HG02885 (cell line): ENCODE results near the gene NPFFR1.
"Not testable (repeated sequence)": the region's sequence is repeated elsewhere in the genome, so short reads cannot be mapped to it uniquely, and the experiment has no call there.

Experiments used
- ATAC-seq: cut with Tn5 transposase; IDR thresholded peaks from one replicate; pipeline ENCODE4 v1.9.1; 2021; ENCODE audit warnings: mild to moderate bottlenecking; ENCODE audit not compliant: unreplicated experiment, poor library complexity

Gene NPFFR1

GRCh38 chr10:70260259-70260658 lies 23.5 kb downstream of the NPFFR1 start:
- ATAC-seq = no peak

DNA sequence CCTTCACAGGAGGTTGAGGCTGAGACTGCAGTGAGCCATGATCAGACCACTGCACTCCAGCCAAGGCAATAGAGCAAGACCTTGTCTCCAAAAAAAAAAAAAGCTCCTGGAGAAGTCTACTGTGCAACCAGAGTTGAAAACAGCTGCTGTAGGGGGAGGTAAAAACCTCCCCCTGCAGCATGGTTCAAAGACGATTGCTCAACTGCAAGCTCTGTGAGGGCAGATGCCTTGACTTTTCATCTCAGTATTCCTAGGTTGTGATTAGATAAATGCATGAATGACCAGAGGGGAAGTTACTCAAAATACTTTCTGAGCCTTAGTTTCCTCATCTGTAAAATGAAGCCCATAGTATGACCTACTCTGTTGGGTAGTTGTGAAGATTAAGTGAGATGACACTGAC lies 25.6 kb downstream of the NPFFR1 start:
- no peak for ATAC-seq

DNA sequence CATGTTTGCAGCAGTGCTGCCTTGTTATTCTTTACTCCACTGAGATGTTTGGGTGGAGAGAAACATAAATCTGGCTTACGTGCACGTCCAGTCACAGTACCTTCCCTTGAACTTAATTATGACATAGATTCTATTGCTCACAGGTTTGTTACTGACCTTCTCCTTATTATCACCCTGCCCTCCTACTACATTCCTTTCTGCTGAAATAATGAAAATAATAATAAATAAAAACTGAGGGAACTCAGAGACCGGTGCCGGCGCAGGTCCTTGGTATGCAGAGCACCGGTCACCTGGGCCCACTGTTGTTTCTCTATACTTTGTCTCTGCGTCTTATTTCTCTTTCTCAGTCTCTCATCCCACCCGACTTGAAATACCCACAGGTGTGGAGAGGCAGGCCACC lies 26.0 kb downstream of the NPFFR1 start:
- not testable (repeated sequence) for ATAC-seq

GRCh38 chr10:70256463-70256862 lies 27.3 kb downstream of the NPFFR1 start:
- ATAC-seq = no peak

- ATAC-seq = no peak
These were observed 28.2 kb downstream of the NPFFR1 start for GRCh38 chr10:70255329-70256299.

GRCh38 chr10:70254778-70255328 lies 29.0 kb downstream of the NPFFR1 start:
- ATAC-seq = no peak

- no peak for ATAC-seq
These were observed 29.7 kb downstream of the NPFFR1 start for GRCh38 chr10:70253878-70254765.

DNA sequence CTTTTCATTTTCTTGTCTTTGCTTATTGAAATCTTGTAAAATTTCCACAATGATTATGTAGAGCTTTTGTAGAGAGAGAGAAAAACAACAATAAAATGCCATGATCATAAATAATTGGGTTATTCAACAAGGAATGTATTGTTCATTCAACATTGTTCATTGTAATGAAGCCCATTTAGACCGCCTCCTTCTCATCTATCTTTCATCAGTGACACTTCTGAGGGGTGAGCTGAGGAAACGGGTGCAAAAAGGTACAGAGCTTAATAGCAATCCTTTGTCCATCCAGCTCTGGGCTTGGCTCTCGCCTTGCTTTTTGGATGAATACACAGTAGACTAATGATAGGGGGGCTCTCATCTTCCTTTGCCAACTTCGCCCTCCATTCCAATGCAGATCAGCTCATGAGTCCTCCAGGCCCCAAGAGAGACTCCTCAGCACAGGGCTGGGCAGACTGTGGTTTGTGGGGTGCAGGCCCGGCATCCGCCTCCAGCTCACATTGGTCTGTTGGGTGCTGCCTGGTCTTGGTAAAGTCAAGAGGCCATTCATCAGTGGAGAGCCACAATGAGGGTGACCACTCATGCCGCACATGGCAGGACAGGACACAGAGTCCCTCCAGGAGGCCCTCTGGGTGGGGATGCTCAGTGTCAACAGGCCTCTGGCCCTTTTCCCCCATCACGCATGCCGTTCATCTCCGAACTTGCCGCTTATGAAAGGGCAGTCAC lies 32.7 kb downstream of the NPFFR1 start:
- ATAC-seq = no peak

DNA sequence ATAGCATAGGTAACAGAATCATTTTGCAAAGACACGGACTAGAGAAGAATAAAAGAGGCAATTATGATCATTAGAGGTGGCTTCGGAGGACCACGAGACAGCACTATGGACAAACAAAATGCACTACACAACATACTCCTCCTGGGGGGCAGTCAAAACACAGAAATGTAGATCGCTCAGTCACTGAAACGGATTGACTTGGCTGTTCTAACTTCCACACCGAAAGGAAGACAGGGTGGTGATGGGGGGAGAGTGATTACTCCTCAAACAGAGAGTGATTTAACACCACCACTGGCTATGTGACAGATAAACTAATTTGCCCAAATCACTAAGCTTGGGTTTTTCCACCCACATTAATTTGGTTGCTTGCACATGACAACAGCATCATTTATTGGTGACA lies 36.4 kb downstream of the NPFFR1 start:
- ATAC-seq = no peak

DNA sequence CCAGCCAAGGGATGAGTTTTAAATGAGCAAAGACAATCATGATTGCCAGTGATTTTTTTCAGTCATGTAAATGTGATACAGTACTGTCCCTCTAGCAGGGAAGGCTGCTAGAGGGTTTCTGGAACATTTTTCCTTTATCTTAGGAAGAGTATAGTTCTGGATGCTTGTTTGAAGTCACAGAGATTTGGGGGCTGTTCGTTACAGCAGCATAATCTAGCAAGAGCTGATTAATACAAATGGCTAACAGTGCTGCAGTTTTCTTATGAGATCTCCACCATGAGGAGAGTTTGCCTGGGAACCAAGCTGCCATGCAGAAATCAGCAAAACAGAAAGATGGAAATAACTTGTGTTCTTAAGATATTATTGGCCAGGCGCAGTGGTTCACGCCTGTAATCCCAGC lies 42.7 kb downstream of the NPFFR1 start:
- ATAC-seq = no peak

DNA sequence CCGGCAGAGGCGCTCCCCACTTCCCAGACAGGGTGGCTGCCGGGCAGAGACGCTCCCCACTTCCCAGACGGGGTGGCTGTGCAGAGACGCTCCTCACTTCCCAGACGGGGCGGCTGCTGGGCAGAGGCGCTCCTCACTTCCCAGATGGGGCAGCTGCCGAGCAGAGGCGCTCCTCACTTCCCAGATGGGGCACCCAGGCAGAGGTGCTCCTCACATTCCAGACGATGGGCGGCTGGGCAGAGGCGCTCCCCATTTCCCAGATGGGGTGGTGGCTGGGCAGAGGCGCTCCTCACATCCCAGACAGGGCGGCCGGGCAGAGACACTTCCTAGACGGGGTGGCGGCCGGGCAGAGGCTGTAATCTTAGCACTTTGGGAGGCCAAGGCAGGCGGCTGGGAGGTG lies 43.8 kb downstream of the NPFFR1 start:
- ATAC-seq = not testable (repeated sequence)

DNA sequence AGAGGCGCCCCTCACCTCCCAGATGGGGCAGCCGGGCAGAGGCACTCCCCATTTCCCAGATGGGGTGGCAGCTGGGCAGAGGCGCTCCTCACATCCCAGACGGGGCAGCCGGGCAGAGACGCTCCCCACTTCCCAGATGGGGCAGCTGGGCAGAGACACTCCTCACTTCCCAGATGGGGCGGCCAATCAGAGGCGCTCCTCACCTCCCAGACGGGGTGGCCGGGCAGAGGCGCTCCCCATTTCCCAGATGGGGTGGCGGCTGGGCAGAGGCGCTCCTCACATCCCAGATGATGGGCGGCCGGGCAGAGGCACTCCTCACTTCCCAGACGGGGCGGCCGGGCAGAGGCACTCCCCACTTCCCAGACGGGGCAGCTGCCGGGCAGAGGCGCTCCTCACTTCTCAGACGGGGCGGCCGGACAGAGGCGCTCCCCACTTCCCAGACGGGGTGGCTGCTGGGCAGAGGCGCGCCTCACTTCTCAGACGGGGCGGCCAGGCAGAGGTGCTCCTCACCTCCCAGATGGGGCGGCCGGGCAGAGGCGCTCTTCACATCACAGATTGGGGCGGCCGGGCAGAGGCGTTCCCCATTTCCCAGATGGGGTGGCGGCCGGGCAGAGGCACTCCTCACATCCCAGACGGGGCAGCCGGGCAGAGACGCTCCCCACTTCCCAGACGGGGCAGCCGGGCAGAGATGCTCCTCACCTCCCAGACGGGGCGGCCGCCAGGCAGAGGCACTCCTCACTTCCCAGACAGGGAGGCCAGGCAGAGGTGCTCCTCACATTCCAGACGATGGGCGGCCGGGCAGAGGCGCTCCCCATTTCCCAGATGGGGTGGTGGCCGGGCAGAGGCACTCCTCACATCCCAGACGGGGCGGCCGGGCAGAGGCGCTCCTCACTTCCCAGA lies 44.5 kb downstream of the NPFFR1 start:
- not testable (repeated sequence) for ATAC-seq

DNA sequence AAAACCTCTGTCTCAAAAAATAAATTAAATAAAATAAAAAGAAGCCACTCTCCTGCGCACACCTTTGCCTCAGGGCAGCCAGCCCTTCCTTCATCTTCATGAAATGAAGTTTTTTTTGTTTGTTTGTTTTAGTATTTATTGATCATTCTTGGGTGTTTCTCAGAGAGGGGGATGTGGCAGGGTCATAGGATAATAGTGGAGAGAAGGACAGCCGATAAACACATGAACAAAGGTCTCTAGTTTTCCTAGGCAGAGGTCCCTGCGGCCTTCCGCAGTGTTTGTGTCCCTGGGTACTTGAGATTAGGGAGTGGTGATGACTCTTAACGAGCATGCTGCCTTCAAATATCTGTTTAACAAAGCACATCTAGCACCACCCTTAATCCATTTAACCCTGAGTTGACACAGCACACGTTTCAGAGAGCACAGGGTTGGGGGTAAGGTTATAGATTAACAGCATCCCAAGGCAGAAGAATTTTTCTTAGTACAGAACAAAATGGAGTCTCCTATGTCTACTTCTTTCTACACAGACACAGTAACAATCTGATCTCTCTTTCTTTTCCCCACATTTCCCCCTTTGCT lies 45.8 kb downstream of the NPFFR1 start:
- ATAC-seq = not testable (repeated sequence)

DNA sequence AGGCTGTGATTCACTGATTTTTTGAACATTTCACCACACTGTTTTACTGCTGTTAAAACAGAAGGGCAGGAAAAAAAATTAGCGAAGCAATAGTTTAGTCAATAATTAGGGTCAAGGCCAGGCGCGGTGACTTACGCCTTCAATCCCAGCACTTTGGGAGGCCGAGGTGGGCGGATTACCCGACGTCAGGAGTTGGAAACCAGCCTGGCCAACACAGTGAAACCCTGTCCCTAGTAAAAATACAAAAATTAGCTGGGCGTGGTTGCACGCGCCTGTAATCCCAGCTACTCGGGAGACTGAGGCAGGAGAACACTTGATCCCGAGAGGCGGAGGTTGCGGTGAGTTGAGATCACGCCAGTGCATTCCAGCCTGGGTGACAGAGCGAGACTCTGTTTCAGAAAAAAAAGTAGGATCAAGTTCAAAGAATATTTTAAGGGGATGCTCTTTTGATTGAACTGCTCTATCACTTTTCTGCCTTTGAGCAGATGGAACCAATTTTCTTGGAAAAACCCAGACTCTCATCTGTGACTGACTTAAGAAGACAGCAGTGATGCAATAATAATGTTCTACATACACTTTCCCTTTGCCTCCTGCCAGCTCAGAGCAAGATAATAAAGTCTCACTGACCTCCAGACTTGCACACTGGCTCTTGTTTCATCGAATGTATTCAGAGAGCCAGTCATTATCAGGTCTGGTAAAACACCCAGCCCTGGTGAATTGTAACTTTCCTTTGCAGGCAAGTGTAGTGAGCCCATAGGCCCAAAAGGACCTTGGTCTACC lies 48.9 kb downstream of the NPFFR1 start:
- ATAC-seq = no peak

DNA sequence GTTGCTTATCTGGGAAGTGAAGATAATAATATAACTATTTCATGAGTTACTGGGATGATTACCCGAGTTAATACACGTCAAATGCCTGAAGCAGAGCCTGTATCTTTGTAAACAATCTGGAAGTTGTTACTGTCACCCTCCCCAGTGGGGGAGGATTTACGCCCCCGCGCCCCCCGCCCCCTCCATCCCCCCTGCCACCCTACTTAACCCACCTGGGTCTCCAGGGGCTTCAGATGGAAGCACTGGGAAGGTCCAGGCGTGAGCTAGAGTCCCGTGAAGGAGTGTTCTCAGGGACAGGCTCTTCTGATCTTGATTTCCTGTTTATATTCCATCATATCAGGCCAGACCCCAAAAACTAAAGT lies 49.9 kb downstream of the NPFFR1 start:
- ATAC-seq = no peak

DNA sequence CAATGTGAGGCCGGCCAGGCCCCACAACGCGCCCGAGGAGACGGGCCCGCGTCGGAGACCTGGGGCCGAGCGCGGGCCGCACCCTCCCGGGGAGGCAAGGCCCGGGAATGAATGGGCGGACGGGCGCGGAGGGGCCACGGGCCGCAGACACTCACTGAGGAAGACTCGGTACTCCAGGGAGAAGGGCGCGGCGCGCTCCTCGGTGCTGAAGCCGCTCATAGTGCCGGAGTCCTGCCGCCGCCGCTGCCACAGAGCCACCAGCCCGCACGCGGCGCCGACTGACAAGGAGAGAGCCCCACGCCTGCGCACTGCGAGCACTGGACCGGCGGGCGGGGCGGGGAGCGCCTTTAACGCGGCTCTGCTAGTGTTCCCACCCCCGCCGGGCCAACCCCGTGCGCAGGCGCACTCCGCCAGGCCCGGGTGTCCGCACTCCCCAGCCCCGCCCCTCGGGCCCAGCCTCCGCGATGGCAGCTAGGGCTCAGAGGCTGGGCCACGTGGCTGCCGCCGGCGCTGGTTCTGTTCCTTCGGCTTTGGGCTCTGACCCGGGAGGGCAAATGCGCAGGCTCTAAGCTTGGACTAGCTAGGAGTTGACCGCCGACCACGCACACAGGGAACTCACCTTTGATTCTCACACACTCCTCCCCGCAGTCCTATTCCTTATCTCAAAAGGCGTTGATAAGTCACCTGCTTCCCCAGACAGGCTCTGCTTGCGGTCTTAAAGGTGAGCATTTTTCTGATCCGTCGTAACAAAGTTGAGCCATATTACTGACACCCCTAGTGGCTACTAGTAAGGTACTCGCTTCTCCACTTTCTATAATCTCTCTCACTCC lies 50.5 kb downstream of the NPFFR1 start, which contains the start of gene PPA1:
PPA1 (minus strand) TSS at position 321 of the 830 bp plus-strand sequence; CDS start at position 219, 102 bp downstream.
- peak; percentile 92 for ATAC-seq

GRCh38 chr10:70232859-70233108 lies 51.0 kb downstream of the NPFFR1 start:
- ATAC-seq = no peak
